GM10266 (cell line): ENCODE results near the gene ACBD7.

ENCODE experiments used
- DNase-seq: peaks from one replicate; pipeline ENCODE4 v3.0.0; 2012; ENCODE audit errors: extremely low spot score
- CTCF ChIP-seq: IDR thresholded peaks from 2 replicates; pipeline ENCODE4 v1.5.1; 2012; ENCODE audit warnings: mild to moderate bottlenecking, low read depth; ENCODE audit not compliant: control insufficient read depth, insufficient read depth; ENCODE audit errors: missing control alignments

The ACBD7 gene

GRCh38 chr10:15049533-15049932, 39.0 kb downstream of the ACBD7 start:
- no peak for DNase-seq
- no peak for TF ChIP-seq CTCF

- DNase-seq, result no peak
- TF ChIP-seq CTCF, result no peak
These were observed 42.0 kb downstream of the ACBD7 start for GRCh38 chr10:15046626-15047025.

- no peak for TF ChIP-seq CTCF
- no peak for DNase-seq
These were observed 43.2 kb downstream of the ACBD7 start for GRCh38 chr10:15045380-15045779.

GRCh38 chr10:15043674-15044073, 44.9 kb downstream of the ACBD7 start, which contains the start of gene OLAH:
Gene OLAH (plus strand): TSS chr10:15043943. CDS start chr10:15047289, 3,346 bp downstream.
- no peak for TF ChIP-seq CTCF

GRCh38 chr10:15038416-15038815, 50.2 kb downstream of the ACBD7 start:
- DNase-seq, result no peak
- TF ChIP-seq CTCF, result no peak

More at GRCh38 chr10:15043674-15044073, 44.9 kb downstream of the ACBD7 start, which contains the start of gene OLAH:
- no peak for DNase-seq

- no peak for DNase-seq
- no peak for TF ChIP-seq CTCF
These were observed 50.9 kb downstream of the ACBD7 start for GRCh38 chr10:15037691-15038090.

- no peak for TF ChIP-seq CTCF
- no peak for DNase-seq
These were observed 52.9 kb downstream of the ACBD7 start for GRCh38 chr10:15035385-15036301.
